HG03354 (cell line): ENCODE measurements around the gene KLHL40.

Experiments used
- ATAC-seq: cut with Tn5 transposase; IDR thresholded peaks from one replicate; pipeline ENCODE4 v1.9.1; 2021; ENCODE audit warnings: mild to moderate bottlenecking; ENCODE audit not compliant: unreplicated experiment, poor library complexity, severe bottlenecking

The KLHL40 gene, protein sequence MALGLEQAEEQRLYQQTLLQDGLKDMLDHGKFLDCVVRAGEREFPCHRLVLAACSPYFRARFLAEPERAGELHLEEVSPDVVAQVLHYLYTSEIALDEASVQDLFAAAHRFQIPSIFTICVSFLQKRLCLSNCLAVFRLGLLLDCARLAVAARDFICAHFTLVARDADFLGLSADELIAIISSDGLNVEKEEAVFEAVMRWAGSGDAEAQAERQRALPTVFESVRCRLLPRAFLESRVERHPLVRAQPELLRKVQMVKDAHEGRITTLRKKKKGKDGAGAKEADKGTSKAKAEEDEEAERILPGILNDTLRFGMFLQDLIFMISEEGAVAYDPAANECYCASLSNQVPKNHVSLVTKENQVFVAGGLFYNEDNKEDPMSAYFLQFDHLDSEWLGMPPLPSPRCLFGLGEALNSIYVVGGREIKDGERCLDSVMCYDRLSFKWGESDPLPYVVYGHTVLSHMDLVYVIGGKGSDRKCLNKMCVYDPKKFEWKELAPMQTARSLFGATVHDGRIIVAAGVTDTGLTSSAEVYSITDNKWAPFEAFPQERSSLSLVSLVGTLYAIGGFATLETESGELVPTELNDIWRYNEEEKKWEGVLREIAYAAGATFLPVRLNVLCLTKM

GRCh38 chr3:42685363-42685881 lies at the start of gene KLHL40:
KLHL40 (plus strand) TSS chr3:42685537; CDS start chr3:42685619, 82 bp downstream.
- no peak for ATAC-seq

DNA sequence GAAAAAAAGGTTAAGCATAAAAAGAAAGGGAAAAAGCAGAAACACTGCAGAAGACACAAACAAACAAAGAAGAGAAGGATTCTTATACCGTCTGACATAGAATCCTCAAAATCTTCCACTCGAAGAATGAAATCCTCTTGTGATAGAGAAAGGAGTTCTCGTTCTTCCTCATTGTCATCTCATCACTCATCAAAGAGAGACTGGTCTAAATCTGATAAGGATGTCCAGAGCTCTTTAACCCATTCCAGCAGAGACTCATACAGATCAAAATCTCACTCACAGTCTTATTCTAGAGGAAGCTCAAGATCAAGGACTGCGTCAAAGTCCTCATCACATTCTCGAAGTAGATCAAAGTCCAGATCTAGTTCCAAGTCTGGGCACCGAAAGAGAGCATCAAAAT lies 48.3 kb upstream of the KLHL40 start:
- ATAC-seq, result no peak

DNA sequence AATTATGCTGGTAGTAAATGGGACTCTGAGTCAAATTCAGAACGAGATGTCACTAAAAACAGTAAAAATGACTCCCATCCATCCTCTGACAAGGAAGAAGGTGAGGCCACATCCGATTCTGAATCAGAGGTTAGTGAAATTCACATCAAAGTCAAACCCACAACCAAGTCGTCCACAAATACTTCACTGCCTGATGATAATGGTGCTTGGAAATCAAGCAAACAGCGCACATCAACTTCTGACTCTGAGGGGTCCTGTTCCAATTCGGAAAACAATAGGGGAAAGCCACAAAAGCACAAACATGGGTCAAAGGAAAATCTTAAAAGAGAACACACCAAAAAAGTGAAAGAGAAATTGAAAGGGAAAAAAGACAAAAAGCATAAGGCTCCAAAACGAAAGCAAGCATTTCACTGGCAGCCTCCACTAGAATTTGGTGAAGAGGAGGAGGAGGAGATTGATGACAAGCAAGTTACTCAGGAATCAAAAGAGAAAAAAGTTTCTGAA lies 46.9 kb upstream of the KLHL40 start:
- no peak for ATAC-seq

DNA sequence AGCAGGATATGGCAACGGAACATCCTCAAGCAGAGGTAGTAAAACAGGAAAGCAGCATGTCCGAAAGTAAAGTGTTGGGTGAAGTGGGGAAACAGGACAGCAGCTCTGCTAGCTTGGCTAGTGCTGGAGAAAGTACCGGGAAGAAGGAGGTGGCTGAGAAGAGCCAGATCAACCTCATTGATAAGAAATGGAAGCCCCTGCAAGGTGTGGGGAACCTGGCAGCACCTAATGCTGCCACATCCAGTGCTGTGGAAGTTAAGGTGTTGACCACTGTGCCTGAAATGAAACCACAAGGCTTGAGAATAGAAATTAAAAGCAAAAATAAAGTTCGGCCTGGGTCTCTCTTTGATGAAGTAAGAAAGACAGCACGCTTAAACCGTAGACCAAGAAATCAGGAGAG lies 46.1 kb upstream of the KLHL40 start:
- no peak for ATAC-seq

DNA sequence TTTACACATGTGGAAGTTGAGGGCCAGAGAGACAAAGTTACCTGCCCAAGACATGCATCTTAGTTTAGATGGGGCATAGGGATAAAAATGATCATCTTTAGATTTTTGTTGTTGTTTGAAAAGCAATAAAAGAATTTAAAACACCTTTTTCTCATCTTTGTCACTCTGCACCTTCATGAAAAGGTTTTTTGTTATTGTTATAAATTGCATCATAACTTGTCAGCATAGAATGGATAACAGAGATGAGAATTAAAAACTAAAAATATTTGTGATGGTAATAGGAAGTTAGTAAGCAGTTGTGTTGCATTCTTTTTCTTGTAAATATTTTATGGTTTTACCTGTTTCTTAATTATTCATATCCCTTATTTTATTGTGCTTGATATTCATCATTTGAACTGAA lies 45.2 kb upstream of the KLHL40 start:
- no peak for ATAC-seq

DNA sequence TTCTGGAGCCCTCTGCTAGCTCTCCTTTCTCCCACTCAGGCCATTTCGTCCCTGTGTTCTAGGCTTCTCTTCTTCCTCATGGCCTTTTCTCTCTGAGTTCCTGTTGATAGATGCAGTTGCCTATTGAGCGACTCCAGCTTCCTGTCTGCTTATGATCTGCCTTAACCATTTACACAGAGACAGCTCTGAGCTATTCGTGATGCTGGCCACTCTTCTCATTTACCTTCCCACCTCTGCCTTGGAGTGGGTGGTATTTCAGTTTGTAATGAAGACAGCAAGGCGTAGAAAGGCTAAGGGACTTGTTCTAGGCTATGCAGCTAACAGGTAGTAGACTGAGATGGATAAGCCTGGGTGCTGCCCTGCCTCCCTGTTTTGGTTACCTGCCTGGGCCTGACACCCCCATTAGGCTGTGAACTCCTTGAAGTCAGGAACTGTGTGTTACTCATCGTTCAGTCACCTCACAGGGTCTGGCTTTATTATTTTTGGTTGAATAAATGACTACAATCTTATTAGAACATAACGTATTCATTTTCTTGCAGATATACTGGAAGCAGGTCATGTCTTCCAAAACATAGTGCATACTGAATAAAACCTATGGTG lies 44.5 kb upstream of the KLHL40 start:
- no peak for ATAC-seq

- no peak for ATAC-seq
Measured at GRCh38 chr3:42647821-42648459, 37.4 kb upstream of the KLHL40 start.

GRCh38 chr3:42649006-42649405 lies 36.3 kb upstream of the KLHL40 start:
- no peak for ATAC-seq

DNA sequence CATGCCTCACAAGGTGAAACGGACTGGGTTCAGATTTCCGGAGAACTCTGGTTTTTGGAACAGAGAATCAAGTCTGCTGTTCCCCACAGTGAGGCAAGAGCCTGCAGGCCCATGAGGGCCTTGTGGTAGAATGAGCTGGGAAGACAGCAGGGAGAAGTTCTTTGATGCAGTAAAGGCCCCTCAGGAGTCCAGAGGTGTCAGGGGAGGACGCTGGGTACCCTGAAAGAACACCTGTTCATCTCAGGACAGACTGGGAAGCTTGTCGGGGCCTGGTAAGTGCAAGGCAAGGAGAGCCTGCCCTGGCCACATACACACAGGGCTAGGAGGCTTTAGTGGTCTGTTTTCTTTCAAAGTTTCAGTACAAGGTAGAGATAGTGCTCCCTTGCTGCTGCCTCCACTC lies 35.6 kb upstream of the KLHL40 start:
- ATAC-seq, result no peak

GRCh38 chr3:42651248-42652091 lies 33.9 kb upstream of the KLHL40 start:
- no peak for ATAC-seq

DNA sequence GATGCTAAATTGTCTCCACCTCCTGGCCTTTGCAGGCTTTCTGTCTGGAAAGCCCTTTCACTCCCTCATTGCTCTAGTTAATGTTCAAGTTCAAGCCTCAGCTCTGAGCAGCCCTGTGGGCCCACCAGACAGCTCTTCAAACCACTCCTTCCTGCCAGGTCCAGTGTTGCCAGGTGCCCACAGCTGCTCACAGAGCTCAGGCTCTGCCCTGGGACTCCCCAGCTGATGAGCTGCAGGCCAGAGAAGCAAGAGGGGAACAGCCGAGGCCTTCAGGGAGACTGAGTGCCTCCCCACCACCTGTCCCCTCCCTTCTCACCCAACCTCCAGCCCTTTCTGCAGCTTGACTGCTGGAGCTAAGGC lies 33.1 kb upstream of the KLHL40 start:
- no peak for ATAC-seq

- peak; percentile 74 for ATAC-seq
Measured at GRCh38 chr3:42652611-42653302, 32.6 kb upstream of the KLHL40 start.

DNA sequence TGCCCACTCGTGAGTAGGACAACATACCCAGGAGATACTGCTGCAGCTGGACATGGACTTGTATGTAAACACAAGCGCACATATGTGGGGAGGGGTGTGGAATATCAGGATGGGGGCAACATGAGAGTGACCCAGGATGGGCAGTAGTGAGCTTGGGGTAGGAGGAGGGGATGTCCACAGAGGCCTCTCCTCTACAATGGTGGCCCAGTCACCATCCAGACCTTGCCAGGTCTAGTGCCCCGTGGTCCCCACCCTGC lies 32.1 kb upstream of the KLHL40 start:
- ATAC-seq, result no peak

DNA sequence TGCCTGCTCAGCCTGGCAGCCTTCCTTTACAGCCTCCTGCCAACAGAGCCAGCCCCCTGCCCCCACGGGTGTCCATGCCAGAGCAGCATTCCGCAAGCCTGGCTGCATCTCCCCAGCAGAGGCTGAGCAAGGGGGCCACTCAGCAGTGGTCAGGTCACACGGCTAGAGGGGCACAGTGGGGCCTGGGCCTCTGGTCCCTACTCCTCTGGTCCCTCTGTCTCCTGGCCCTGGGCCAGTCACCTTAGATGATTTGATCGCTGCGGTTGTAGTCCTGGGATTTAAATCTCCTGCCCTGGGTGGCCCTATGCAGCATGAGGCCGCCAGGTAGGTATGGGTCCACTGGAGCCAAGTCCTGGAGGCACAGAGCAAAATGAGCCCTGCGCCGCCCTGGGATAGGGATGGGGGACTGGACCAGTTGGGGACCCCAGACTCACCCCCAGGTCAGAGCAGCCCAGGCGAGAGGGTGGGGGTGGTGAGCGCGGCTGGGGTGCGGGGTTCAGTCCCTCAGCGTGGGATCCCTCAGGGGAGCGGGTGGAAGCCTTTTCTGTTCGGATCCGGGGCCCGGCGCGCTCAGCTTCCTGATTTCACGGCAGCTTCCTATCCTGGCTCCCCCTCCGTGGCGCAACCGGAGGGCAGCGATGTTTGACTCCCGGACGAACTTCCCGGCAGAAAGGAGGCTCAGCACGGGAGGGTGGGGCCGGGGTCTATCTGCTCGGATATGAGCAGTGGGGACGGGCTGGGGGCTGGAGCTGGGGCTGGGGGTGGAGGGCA lies 31.6 kb upstream of the KLHL40 start, which contains the start of gene ZBTB47:
Gene ZBTB47 (plus strand): TSS at position 138 of the 771 bp plus-strand sequence. CDS start 4,659 bp downstream, outside the sequence.
- no peak for ATAC-seq

GRCh38 chr3:42654331-42655201 lies 30.8 kb upstream of the KLHL40 start:
- ATAC-seq, result peak; percentile 26

GRCh38 chr3:42655331-42655888 lies 29.9 kb upstream of the KLHL40 start:
- no peak for ATAC-seq
